Raji (cell line): ENCODE data around the gene GNG3.

Experiments
- POLR2A ChIP-seq: IDR thresholded peaks from 2 replicates; pipeline ENCODE4 v1.6.1; 2011; ENCODE audit warnings: low read depth, low read length, control low read depth; ENCODE audit not compliant: insufficient read depth

The GNG3 gene

GRCh38 chr11:62709247-62710000, 1.9 kb downstream of the GNG3 start:
- peak; percentile 87 for TF ChIP-seq POLR2A

GRCh38 chr11:62710001-62710345, 2.5 kb downstream of the GNG3 start:
- no peak for TF ChIP-seq POLR2A

GRCh38 chr11:62712276-62712812, 4.9 kb downstream of the GNG3 start:
- no peak for TF ChIP-seq POLR2A

GRCh38 chr11:62712861-62713260, 5.4 kb downstream of the GNG3 start:
- no peak for TF ChIP-seq POLR2A

- TF ChIP-seq POLR2A = no peak
These were observed 5.9 kb downstream of the GNG3 start for GRCh38 chr11:62713343-62713742.

GRCh38 chr11:62715150-62716130, 8.0 kb downstream of the GNG3 start:
- no peak for TF ChIP-seq POLR2A

- no peak for TF ChIP-seq POLR2A
These were observed 8.7 kb downstream of the GNG3 start for GRCh38 chr11:62716206-62716605.

- no peak for TF ChIP-seq POLR2A
These were observed 9.3 kb downstream of the GNG3 start for GRCh38 chr11:62716816-62717215.

- TF ChIP-seq POLR2A = no peak
These were observed 12.0 kb downstream of the GNG3 start for GRCh38 chr11:62719302-62719978.

- no peak for TF ChIP-seq POLR2A
These were observed 14.5 kb downstream of the GNG3 start for GRCh38 chr11:62721994-62722393.

GRCh38 chr11:62724171-62724570, 16.7 kb downstream of the GNG3 start:
- TF ChIP-seq POLR2A = no peak

- TF ChIP-seq POLR2A = no peak
These were observed 18.2 kb downstream of the GNG3 start for GRCh38 chr11:62725646-62726045.

- no peak for TF ChIP-seq POLR2A
These were observed 18.9 kb downstream of the GNG3 start for GRCh38 chr11:62726156-62726914.

- TF ChIP-seq POLR2A = no peak
These were observed 19.4 kb downstream of the GNG3 start for GRCh38 chr11:62726915-62727164.
